Right ventricle myocardium inferior (tissue), 1 donor: Measurements from ENCODE around the gene TMOD3. TPM values are rescaled to one million over a fixed set of nuclear protein-coding genes. Genes with fewer than 3 reads are reported as not detected.
"Not testable (repeated sequence)": the region's sequence is repeated elsewhere in the genome, so short reads cannot be mapped to it uniquely, and the experiment has no call there.

ENCODE experiments used
- ATAC-seq: fragments of 200-7000 bp; cut with Tn5 transposase; one replicate; pipeline ENCODE4 v1.9.1; 2020; ENCODE audit warnings: mild to moderate bottlenecking, moderate library complexity
- DNase-seq: peaks from one replicate; pipeline ENCODE4 v3.0.0; 2021; ENCODE audit errors: missing footprints
- intact Hi-C: fragments of 100-400 bp; cut with DNase I; formaldehyde crosslinking; loops from one replicate; pipeline ENCODE4 v1.11.0; 2022
- long read RNA-seq: library from polyadenylated mRNA; unstranded; transcript quantifications from one replicate; pipeline ENCODE4 v2.0.0, GENCODE V29; 2021
- total RNA-seq: library from RNA; stranded (reverse); fragmentation: NEBNext Ultra II Directional; extraction: Animal tissue kit (Norgen Biotek cat#: 25700); gene quantifications from one replicate; pipeline ENCODE4 v1.2.1, GENCODE V29; 2021
- donor health status: DM: no; HTN: yes; CAD: no; lungs with severe emphysema.

Gene TMOD3
- total RNA-seq, result 19.2 TPM
- long read RNA-seq, full-length matches to known transcripts, result 5 of 7 reads
- long read RNA-seq, partial matches to known transcripts, result 0 of 7 reads
- long read RNA-seq, other reads (novel, unspliced or antisense), result 2 of 7 reads

- intact Hi-C loops, result loop anchor here (5.0 kb wide), 1 partner anchor 48 kb away; no protein-coding TSS in a partner anchor
- ATAC-seq, result peak; percentile 98
- DNase-seq, result peak; percentile 98
Observed at GRCh38 chr15:51829376-51830275, at the start of gene TMOD3. Gene TMOD3 (plus strand): TSS chr15:51829653. CDS start chr15:51862885, 33,232 bp downstream.

GRCh38 chr15:51780636-51781035 lies 48.8 kb upstream of the TMOD3 start:
- intact Hi-C loops, result no loop called here
- ATAC-seq, result no peak
- DNase-seq, result no peak

- ATAC-seq (no peak), DNase-seq (no peak)
- intact Hi-C loops, result no loop called here
Observed at GRCh38 chr15:51781506-51781905, 47.9 kb upstream of the TMOD3 start.

GRCh38 chr15:51782357-51782896 lies 47.0 kb upstream of the TMOD3 start:
- ATAC-seq, result no peak
- intact Hi-C loops, result no loop called here

GRCh38 chr15:51783967-51784366 lies 45.5 kb upstream of the TMOD3 start:
- intact Hi-C loops, result no loop called here

More at GRCh38 chr15:51782357-51782896, 47.0 kb upstream of the TMOD3 start:
- DNase-seq, result no peak

GRCh38 chr15:51787130-51787529 lies 42.3 kb upstream of the TMOD3 start:
- intact Hi-C loops, DNase-seq, ATAC-seq: not testable (repeated sequence)

More at GRCh38 chr15:51783967-51784366, 45.5 kb upstream of the TMOD3 start:
- no peak for DNase-seq
- no peak for ATAC-seq

DNA sequence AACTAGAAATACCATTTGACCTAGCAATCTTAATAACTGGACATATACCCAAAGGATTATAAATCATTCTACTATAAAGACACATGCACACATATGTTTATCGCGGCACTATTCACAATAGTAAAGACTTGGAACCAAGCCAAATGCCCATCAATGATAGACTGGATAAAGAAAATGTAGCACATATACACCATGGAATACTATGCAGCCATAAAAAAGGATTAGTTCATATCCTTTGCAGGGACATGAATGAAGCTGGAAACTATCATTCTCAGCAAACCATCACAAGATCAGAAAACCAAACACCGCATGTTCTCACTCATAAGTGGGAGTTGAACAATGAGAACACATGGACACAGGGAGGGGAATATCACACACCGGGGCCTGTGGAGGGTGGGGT lies 37.0 kb upstream of the TMOD3 start:
- intact Hi-C loops, result loop anchor here (10.0 kb wide), 1 partner anchor 102 kb away; no protein-coding TSS in a partner anchor
- not testable (repeated sequence) for ATAC-seq, DNase-seq

GRCh38 chr15:51793521-51794305 lies 35.7 kb upstream of the TMOD3 start:
- DNase-seq (no peak), ATAC-seq (no peak)
- intact Hi-C loops, result loop anchor here (10.0 kb wide), 1 partner anchor 101 kb away; no protein-coding TSS in a partner anchor

DNA sequence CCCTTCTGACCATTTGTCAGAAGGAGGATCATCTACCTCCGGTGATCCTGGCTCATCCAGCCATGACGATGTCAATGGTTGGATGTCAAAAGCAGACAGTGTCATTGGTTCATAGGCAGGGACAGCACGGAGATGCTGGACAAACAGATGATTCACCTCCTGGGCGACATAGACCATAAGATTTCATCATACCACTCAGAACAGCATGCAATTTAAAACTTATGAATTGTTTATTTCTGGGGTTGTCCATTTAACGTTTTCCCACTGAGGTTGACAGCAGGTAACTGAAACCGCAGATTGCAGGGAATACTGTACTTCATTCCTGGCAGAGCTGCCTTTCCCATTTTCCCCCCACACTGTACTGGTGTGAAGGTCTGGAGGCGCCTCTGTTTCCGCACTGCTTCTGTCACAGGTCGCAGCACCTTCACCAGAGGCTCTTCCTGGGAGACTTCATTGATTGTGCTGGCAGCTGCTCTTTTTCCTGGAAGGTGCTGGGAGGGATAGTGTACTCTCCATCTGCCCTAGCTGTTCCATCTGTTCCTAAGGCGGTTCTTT lies 32.5 kb upstream of the TMOD3 start:
- intact Hi-C loops, result loop anchor here (10.0 kb wide), 1 partner anchor 98 kb away; no protein-coding TSS in a partner anchor
- ATAC-seq, result no peak
- DNase-seq, result no peak

DNA sequence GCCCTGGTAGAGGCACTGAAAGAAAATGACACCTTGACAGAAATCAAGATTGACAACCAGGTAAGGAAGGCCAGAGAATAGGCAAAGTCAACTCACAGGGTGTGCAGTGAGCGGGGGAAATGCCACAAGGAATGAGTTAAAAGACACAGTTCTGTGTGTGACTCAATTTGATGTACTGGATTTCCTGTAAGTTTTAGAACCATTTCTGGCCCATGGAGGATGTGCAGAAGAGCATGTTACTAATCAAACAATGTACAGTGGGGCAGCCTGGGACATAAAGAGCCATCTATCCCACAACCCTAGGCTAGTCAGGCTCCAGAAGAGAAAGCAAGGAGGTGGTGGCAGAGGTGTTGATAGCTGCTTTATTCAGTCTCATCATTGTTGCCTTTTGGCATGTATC lies 31.2 kb upstream of the TMOD3 start:
- intact Hi-C loops, result loop anchor here (10.0 kb wide), 1 partner anchor 97 kb away; no protein-coding TSS in a partner anchor
- ATAC-seq, result no peak

GRCh38 chr15:51799282-51800252 lies 29.9 kb upstream of the TMOD3 start:
- DNase-seq, result no peak
- ATAC-seq, result no peak
- intact Hi-C loops, result loop anchor here (10.0 kb wide), 1 partner anchor 95 kb away; no protein-coding TSS in a partner anchor

More for the DNA sequence above, 31.2 kb upstream of the TMOD3 start:
- DNase-seq, result no peak

- intact Hi-C loops, result no loop called here
- ATAC-seq (no peak), DNase-seq (no peak)
Observed at GRCh38 chr15:51801391-51801835, 28.0 kb upstream of the TMOD3 start.

- DNase-seq (no peak), ATAC-seq (no peak)
- intact Hi-C loops, result no loop called here
Observed at GRCh38 chr15:51802593-51802992, 26.9 kb upstream of the TMOD3 start.

DNA sequence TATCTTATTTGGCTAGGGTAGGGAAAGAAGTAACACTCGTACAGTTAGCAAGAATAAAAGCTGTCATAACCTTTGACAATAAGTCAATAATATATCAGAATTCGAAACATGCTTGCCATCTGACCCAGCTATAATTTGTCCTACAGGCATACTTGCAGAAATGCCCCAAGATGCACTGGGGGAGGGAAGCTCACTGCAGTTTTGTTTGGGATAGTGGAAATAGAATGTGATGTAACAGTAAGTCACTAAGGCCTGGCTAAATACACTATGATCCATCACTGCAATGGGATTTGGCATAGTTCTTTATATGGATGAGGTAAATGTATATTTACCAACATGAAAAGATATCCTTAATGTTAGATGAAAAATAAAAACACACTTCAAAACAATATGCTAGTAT lies 25.5 kb upstream of the TMOD3 start:
- intact Hi-C loops, result no loop called here

GRCh38 chr15:51806123-51806522 lies 23.3 kb upstream of the TMOD3 start:
- no peak for DNase-seq
- intact Hi-C loops, result no loop called here

More for the DNA sequence above, 25.5 kb upstream of the TMOD3 start:
- DNase-seq, result no peak
- ATAC-seq, result no peak

DNA sequence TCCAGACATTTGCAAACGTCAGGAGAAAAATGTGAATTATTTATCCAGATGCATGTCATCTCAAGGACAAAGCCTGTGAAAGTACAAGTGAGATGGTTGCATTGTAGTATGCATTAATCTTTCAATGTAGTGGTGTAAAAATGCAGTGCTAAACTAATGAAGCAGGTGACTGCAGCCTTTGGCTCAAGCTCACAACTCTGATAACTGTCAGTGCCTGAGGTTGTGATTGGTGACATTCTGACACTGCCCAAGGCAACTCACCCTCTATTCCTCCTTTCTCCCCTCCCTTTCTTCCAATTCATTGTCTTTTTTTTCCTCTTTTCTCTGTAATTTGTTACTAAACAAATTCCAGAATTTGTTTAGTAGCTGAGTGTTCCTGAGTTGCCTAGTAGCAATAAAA lies 20.0 kb upstream of the TMOD3 start:
- intact Hi-C loops, result no loop called here
- DNase-seq (no peak), ATAC-seq (no peak)

More at GRCh38 chr15:51806123-51806522, 23.3 kb upstream of the TMOD3 start:
- ATAC-seq, result no peak

DNA sequence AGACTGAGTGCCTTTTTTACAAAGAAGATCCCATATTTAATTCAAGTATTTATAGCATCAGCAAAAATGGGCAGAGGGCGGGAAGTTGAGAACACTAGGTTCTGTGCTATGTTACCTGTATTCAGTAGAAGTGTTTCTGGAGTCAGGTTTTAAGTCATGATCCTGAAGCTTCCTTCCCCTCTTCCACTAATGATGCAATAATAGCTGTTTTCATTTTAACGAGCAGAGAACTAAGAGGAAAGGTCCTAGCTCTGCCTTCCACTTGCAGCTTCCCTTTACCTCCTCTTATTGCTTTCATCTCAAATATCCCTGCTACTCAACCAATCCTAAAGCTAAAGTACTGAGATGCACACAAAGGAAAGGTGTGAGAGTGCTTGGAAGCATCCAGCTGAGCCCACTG lies 16.9 kb upstream of the TMOD3 start:
- ATAC-seq (no peak), DNase-seq (no peak)
- intact Hi-C loops, result no loop called here
